DMS79 treated with DMSO at 0.1 percent for 48 hours (cell line): ENCODE measurements around the gene MAML2.

Experiments
- DNase-seq: peaks from one replicate; lab custom pipeline; 2025; lab: John Stamatoyannopoulos, UW

Gene MAML2

DNA sequence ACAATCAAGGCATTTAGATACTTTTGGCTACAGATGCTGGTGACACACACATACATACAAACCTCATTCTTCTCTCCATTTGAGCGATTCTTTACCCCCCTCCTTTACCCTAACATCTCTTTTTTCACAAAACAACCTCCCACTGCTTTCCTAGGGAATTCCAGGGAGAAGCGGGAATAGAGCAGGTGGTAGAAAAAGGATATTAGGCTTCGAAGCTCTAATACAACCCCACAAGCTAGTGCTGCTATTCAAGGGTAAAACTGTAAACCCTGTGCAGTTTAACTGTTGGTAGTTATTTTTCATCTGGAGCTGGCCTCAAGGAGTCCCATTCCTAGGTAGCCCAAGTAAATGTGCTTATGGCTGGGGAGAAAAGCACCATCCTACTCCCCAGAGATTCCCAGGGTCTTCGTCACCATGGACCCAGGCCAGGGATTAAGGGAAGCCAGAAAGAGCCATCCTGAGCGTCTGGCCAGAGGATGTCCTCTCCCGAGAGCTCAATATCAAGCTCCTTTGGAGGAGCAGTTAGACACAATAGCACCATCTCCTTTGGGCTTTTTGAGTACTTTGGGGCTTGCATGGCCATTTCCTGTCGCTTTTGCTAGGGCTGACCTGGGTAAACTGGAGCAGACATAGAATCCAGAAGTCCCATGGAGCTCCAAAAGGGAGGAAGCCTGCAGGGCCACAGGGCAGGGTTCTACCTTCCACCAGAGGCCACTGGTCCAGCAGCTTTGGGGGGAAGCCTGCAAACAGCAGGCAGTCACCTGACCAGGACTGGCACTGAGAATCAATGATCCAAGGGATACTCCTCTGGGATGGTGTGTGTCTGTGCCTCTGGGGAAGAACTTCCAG lies 3.1 kb downstream of the MAML2 start:
- DNase-seq, result no peak

DNA sequence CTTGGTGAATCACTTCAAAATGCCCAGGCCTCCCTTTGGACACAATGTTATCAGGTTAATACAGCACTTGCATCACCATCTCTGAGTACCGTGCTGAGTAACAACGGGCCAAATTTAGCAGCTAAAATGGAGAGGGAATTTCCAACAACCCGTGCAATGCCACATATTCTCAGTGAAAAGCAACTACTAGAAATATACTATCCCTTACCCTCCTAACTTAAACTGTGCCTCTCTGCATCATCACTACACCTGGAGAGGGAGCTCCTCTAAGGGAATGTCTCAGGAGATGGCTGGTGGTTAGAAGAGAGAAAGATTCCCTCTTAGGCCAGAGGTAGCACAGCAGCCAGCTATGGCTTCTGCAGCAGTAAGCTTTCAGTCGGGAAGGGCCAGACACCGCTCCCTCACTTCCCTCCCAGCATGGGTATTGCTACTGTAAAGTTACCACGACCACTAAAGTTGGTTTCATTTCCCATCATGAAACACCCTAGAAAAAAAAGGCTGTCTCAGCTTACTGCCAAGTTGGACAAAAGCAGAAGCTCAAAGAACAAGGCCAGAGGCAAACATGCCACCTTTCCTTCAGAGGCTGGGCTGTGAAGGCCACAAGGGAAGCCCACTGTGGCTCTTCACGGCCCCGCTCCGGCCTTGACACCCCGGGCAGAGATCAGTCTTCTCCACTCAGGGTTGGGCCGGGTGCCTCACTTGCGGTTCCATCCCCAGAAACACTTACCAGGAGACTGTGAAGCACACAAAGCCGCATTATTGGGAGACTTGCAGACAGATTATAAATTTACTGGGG lies 3.9 kb downstream of the MAML2 start:
- DNase-seq, result no peak

DNA sequence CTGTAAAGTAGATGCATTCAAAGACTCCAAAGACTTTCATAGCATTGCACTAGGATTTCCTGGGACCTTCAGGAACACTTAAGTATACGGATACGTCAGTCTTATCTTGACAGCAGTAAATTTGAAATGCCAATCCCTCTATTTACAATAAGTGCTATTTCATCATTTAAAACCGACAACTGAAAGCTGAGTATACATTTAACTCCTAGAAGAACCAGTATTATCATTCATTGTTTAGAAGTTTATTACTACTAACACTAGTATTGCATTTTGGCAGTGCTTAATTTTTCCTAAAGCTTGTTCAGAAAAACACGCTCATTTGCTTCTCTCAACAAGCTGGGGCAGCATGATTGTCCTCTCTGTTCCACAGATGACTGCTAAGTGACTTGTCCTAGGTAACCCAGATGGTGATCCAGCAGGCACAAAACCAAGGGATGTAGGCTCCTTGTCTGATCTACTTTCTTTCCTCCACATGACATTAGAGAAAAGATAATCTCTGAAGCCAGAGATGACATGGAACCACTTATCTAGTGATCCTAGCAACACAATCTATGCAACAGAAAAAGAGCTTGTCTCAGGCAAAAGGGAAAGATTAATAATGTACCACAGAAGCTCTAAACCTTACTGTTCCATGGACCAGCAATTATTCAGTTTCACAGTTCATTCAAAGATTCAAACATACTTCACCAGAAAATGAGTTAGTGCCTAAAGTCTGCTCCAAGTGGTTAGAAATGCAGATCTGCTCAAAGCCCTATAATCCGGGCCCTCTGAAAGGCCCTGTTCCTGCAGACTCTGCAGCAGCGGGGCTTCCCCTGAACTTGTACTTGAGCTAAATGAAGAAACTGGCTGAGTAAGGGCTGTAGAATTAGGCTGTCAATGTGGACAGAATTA lies 5.2 kb downstream of the MAML2 start:
- DNase-seq, result no peak

DNA sequence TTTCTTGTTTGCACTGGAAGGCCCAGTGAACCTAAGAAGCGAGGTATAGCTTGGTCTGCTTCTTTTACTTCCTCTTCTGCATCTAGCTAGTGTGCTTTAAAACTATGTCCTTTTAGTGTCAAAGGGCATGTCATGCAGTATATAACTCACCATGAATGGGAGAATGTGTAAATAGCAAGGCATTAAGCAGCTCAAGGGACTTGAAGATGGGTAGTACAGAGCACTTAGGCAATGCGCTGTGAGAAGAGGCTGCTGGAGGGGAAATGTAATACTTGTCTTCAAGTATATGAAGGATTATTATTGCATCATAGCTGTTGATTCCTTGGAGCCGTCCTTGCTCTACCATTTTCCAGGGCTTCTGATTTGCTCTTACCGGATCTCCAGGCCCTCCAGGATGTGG lies 7.6 kb downstream of the MAML2 start:
- peak; percentile 57 for DNase-seq

DNA sequence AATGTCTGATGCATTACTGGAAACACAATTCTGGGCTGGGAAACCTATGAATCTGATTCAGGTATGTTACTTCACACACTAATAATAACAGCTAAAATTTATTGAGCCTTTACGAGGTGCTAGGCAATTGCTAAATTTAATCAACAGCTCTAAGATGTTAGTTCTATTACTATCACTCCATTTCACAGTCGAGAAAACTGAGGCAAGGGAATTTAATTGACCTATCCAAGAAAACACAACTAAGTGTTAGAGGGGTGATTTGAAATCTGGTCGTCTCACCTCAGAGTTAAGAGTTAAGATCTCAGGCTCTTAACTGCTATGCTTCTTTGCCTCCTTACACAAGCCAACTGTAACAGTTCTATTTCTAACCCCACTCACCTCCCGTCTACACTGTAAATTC lies 8.8 kb downstream of the MAML2 start:
- DNase-seq, result no peak

DNA sequence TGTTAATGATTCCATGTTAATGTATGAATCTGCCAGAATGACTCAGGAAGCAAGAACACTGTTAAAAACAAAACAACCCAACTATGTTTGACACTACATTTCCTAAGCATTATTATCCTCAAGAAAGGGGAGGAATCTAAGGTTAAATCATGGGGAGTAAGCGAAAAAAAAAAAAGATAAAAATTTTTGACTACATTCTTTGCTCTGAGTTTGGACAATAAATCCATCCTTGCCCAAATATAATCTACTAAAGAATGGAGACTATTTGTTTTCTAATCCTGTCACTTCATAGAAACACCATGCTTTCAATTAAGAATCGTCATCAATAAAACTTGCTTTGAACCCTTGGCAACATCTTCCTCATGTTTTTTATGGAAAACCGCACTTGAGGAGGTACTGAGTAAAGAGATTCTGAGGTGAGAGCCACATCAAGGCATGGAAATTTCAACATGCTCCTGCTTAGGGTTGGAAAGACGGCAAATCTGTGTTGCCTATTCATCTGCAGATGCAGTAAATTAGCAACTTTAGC lies 9.7 kb downstream of the MAML2 start:
- DNase-seq, result no peak

DNA sequence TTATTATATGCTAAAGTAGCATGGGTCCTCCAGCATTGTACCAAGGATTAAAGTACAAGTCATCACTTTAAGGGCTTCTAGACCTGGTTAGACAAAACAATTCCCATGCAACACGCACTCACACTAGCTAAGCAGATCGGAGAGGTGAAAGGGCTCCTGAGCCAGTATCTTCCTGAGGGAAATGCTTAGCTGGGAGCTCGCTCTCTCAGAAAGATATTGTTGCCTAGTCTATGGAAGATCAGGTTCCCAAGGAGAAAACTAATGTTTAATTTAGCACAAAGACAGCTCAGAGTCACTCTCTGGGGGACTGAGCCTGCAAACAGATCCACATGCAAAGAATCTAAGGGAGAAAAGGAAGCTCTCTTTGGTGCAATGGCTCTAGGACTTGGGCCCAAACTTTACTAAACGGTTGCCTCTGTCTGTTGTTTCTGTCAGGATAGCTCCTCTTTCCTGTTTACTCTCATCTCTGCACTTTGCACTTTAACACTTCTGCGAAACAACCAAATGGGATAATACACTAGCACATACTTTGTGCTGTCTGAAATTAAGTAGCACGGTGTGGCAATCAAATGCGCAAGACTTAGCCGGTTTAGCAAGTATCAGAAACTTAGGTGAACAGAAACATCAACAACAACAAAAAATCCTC lies 10.7 kb downstream of the MAML2 start:
- no peak for DNase-seq

DNA sequence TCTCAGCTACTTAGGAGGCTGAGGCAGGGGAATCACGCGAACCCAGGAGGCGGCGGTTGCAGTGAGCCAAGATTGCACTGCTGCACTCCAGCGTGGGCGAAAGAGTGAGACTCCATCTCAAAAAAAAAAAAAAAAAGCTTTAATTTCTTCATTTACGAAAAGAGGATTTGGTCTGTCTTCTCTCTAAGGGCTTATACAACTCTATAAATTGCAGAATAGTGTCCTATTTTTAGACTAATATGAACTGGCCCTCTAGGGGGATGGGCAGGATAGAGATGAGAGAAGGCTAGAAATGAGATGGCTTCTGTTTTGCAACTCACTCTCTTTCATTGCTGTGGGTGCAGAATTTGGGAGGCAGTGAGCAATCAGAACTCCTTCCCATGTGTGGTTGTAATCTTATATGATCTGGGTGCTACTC lies 11.3 kb downstream of the MAML2 start:
- DNase-seq, result no peak

DNA sequence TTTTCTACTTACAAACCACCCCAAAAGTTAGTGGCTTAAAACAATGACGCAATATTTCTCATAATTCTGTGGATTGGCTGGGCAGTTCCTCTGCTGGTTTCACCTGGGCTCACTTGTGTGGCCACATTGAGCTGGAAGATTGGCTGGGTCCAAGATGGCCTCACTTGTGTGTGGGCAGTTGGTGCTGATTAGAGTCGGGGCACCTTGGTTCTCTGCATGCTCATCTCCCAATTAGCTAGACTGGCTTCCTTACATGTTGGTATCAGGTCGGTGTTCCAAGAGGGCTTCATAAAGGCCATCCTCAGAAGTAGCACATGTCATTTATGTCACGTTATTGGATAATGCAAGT lies 12.5 kb downstream of the MAML2 start:
- DNase-seq, result no peak

DNA sequence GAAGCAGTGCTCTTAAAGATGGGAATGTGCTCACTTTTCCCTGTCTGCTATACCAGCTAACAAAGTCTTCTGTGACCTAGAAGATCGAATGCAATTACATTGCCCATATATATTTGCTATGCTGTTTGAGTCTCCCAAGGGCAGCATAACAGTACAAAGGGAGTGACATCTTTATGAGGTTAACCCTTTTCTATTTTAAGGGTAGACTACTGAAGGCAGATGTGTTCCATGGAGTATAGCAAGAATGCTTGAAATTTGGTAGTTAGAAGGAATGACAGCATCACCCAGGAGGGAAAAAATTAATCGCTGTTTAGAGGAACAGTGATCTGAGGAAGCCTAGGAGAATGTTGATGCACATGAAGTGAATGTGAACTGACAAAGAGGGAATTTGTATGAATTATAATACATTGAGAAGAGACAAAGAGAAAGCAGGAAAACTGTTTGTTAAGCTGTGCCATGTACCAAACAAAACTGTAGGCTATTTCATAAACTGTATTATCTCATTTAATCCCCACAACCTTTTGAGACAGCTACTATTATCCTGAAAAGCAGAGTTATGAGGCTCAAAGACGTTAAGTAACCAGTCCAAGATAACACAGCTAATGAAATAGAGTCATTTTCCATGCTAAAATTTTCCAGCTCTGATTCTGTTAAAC lies 13.0 kb downstream of the MAML2 start:
- no peak for DNase-seq

DNA sequence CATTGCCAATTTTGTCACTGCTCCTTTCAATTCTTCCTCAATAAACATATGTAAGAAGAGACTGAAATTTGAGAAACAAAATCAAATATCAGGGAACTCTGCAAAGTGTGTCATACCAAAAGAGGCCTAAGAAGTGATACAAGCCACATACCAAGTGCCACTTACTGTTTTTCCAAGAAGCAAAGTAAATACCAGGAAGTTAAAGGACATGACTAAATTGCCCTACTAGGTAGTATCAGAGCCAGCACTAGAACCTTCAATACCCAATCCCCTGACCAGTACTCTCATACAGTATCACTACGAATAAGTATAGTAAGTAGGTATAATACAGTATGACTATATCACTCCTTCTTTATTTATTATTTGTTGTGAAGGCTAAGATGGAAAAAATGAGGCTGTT lies 13.6 kb downstream of the MAML2 start:
- DNase-seq, result peak; percentile 28

DNA sequence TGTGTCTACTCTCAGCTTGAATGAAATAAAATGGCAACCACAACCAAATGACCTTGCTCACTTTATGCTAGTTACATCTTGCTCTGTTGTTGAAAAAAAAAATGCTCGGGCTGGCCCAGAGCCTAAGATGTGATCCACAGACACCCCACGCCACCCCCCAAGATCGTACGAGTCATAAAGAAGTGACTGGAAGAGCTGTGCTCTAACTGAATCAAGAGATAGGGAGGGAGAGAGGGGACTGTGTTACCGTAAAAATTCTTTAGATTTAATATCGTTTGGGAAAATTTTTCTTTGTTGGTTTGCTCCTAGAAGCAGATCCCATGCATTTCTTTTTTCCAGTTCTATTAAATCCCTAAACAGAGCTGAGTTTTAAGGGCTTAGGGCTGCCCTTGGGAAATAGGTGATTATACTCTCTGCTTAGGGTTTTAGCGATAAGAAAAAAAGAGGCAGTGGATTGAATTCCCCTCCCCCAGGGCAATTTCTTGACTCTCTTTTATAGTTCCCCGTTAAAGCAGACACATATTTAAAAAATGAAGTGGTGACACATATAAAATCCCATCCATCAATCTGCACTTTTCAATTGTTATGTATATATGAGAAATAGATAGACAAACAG lies 14.5 kb downstream of the MAML2 start:
- no peak for DNase-seq

DNA sequence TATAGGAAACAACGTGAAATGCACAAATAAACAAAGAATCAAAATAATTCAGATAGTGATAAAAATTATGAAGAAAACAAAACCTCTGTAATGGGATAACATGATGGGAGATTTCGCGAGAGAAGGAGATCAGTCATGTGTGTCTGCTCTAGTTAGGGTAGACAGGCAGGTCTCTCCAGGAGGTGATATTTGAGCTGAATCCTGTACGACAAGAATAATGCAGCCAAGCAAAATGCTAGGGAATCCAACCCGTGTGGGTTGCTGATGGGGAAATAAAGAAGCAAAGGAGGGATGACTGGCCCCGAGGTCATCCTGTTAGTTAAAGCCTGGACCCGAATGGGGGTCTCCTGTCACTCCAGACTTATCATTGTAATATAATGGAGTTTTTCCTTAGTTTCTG lies 16.0 kb downstream of the MAML2 start:
- DNase-seq, result peak; percentile 39

DNA sequence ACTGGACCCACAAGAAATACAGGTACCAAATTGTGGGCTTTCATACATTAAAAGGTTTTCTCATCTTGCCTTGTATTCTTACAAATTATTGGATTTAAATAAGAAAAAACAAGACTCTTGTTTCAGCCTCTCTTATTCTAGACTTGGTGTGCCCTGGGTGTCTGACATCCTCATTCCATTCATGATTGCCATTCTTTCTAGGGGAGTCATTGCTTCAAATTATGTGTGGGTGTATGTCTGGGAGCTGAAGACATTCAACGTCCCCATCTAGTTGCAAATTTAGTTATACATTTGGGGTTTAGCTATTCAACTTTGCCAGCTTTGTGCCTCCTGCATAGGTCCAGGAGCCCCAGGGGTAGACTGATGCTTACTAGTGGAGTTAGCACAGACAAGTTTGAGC lies 18.1 kb downstream of the MAML2 start:
- DNase-seq, result no peak

DNA sequence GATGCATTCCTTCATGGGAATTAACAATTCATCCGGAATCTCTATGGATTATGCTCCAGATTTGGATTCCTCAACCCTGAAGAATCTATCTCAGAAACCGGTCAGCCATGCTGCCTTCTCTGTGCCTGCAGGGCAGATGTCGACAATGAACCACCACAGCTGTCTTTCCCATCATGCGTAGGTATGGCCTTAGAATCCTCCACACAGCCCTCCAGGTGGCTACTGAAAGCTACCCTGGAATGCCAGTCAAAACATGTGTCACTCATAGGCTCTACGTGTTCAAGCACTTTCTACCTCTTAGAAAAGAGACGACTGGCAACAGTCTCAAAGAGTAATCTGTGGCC lies 19.4 kb downstream of the MAML2 start:
- no peak for DNase-seq

DNA sequence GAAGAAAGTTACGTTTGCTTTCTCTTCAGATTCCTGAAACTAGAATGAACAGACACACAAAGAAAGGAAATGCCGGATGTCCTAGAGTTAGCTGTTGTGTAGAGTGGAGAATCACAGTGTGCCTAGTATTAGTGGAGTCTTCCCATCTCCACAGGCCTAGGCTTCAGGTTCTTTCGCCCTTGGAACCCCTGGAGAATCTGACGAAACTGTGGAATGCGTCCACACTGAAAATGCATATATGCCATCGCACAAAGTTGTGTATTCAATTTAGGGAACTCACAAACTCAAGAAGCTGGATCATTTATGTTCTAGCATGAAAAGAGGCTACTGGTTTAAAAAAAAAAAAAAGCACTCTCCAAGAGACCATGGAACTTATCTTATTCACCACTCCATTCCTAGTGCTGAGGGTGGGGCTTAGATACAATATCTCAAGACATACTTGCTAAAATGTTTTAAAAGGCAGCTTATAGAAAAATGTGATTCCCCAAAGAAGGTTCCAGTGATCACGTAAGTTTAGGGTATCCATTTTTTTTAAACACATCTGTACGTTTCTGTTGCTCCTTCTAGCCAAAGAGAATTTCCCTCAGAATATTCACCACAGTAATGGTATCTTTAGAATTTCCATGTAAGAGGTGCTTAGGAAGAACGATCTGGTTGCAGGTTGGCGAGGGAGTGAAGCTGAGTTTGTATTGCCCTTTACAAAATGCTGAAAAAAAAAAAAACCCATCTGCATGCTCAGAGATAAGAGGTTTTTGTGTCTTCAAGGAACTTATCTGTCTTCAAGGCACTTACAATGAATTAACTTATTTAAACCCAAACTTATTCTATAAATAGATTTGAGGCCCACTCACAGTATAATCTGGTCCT lies 20.0 kb downstream of the MAML2 start:
- no peak for DNase-seq

DNA sequence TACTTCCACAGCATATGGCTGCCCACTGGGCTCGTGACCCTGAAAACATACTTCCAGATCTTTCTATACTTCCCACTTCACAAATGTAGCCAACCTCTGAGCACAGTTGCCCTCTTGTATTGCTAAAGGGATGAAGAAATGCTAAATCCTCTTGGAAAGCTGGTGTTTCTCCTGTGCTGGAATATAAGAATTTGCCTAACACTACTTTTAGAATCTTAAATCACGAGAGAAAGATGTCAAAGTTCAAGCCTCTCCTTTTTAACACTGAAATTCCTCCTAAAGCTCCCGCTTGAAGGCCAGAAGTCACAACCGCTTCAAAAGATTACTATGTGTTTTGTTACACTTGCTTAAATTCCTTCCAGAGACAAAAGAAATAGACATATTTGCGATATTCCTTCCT lies 21.9 kb downstream of the MAML2 start:
- no peak for DNase-seq

DNA sequence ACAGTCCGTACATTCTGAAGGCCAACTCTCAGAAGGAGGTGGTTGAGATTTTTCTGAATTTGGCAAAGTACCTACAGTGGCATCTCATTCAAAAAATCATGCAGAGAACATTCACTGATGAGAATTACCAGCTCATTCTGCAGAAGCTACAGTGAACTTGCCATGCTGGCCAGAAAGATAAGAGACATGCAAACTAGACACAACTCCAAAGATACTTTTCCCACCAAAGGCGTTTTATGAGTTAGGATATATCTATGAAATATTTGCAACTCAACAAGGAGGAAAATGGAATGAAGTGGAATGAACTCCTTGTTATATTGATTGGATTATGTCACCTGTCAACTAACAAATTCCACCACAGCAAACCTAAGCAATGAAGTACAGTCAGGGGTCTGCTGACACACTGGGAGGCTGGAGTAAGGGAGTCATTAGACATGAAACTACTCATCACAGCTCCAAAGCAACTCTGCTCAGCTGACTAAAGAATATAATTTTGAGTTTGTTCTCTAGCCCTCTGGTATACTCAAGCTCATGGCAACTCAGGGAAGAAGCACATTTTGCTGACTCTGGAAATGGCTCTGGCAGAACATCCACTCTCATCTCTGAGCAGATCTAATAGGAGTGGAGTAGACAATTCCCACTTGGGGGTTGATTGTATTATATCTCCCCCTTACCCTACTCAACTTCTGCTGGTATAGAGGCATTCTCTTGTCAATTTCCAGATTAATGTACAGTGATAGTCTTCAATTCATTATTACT lies 22.9 kb downstream of the MAML2 start:
- no peak for DNase-seq

DNA sequence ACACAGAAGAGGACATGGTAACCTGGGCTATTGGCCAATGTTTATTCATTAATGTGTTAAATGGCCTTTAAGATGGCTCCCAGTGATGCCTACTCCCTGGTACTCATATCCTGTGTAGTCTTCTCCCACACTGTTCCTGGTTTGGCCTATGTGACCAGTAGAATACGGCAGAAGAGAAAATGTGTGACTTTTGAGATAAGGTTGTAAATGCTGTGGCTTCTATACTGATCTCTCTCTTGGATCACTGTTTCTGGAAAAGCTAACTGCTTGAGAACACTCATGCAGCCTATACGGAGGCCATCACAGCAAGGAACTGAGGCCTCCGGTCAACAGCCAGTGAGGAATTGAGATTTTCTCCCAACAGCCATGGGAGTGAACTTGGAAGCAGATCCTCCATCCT lies 24.1 kb downstream of the MAML2 start:
- no peak for DNase-seq
